GDM1 (cell line): ENCODE results near the gene H6PD.

ENCODE experiments used
- DNase-seq: peaks from one replicate; lab custom pipeline; 2025; lab: John Stamatoyannopoulos, UW

H6PD gene, protein sequence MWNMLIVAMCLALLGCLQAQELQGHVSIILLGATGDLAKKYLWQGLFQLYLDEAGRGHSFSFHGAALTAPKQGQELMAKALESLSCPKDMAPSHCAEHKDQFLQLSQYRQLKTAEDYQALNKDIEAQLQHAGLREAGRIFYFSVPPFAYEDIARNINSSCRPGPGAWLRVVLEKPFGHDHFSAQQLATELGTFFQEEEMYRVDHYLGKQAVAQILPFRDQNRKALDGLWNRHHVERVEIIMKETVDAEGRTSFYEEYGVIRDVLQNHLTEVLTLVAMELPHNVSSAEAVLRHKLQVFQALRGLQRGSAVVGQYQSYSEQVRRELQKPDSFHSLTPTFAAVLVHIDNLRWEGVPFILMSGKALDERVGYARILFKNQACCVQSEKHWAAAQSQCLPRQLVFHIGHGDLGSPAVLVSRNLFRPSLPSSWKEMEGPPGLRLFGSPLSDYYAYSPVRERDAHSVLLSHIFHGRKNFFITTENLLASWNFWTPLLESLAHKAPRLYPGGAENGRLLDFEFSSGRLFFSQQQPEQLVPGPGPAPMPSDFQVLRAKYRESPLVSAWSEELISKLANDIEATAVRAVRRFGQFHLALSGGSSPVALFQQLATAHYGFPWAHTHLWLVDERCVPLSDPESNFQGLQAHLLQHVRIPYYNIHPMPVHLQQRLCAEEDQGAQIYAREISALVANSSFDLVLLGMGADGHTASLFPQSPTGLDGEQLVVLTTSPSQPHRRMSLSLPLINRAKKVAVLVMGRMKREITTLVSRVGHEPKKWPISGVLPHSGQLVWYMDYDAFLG

DNA sequence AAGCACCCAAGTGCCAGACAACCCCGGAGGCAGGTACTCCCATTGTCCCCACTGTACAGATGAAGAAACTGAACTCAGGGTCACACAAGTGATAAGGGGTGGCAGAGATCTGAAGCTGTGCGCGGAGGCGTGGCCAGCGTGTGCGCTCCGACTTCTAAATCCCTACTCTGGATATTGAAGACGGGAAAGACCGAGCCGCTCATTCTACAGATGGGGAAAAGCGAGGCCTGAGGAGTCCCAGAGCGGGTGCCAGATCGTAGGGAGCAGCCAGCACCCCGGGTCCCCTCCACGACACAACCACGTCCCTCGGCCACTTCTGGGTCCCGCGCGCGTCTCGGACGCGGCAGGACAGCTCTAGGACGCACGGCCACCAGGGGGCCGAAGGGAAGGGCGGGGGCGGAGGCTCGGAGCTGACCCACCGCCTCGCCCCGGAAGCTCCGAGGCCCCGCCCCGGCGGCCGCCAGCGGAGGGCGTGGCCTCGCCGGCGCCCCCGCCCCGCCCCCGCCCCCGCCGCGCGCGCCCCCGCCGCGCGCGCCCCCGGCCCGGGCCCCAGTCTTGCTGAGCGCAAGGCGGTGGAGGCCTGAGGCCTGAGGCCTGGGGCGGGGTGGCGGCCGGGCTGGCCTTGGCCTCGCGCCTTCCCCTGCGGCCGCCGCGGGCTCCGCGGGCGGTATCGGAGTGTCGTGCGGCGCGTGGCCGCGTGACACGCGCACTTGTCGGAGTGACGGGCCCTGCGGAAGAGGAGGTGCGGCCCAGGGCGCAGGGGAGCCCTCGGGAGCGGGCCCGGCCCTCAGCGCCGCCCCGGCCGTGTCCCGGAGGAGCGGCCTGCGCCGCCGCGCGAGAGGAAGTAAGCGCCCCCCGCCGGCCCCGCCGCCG, at the start of gene H6PD:
Gene H6PD, plus strand, starts transcription at position 552 of the 873 bp plus-strand sequence. CDS start 10,161 bp downstream, outside the sequence.
- DNase-seq: peak; percentile 62

DNA sequence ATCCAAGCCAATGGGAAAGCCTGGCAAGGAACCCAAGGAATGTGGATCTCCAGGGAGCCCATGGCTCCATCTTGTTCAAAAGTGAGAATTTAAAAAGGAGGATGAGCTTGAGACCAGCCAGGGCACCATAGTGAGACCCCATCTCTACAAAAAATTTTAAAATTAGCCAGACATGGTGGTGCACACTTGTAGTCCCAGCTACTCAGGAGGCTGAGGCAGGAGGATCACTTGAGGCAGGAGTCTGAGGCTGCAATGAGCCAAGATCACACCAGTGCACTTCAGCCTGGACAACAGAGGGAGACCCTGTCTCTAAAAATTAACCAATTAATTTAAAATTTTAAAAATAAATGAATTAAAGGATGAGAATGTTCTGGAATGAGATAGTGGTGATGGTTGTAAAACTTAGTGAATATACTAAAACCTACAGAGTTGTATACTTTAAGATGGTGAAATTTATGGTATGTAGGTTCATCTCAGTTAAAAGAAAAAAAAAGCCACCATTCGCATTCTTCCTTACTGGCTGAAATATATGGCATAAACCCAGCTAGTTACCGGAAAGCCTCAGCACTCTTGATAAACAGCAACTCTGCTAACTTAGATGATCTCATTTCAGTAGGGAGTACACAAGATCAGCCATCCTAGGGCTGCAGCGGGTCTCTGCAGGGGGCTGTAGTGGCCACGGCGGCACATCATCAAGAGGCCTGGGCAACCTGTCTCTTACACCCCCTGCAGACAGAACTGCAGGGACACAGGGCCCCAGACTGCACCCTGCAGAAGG, 48.3 kb upstream of the H6PD start:
- no peak for DNase-seq

DNA sequence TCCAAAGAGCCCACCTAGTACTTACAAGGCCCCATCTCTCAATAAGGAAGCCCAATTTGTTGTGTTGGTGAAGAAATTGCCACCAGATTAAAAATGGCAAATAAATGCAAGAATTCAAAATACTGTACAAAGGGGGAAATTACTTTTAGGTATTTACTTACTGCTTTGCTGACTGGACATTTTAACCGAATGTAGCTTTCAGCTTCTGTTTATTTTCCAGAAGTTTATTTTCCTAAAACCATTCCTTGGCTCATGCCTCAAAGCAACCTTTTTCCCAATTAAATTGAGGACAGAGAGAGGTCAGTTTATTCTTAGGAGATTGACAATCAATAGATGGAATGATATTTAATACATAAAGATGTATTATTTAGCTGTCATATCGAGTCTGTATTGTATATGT, 47.6 kb upstream of the H6PD start:
- no peak for DNase-seq

DNA sequence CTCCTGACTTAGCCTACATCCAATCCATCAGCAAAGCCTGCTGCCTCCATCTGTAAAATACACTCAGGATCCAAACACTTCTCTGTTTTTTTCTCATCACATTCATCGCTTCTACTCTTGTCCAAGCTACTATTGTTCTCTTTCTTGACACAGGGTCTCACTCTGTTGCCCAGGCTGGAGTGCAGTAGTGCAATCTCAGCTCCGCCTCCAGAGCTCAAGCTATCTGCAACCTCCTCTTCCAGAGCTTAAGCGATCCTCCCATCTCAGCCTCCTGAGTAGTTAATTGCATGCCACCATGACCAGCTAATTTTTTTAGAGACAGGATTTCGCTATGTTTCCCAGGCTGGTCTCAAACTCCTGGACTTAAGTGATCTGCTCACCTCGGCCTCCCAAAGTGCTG, 44.3 kb upstream of the H6PD start:
- no peak for DNase-seq

DNA sequence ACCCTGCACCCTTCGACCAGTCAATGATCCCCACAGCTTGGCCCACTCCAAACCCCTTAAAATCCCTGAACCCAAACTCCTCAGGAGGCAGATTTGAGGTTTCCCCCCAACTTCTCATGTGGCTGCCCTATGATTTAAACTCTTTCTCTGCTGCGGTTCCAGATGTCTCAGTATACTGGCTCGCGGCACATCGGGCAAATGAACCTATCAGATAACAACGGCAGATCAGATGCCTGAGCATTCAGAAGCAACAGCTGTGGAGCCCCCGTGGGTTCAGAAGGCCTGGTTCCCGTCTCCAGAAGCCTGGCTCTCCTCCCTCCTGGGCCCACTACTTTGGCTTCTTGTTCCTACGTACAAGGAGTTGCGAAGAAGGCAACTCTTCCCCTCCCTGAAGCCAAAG, 43.3 kb upstream of the H6PD start:
- no peak for DNase-seq

DNA sequence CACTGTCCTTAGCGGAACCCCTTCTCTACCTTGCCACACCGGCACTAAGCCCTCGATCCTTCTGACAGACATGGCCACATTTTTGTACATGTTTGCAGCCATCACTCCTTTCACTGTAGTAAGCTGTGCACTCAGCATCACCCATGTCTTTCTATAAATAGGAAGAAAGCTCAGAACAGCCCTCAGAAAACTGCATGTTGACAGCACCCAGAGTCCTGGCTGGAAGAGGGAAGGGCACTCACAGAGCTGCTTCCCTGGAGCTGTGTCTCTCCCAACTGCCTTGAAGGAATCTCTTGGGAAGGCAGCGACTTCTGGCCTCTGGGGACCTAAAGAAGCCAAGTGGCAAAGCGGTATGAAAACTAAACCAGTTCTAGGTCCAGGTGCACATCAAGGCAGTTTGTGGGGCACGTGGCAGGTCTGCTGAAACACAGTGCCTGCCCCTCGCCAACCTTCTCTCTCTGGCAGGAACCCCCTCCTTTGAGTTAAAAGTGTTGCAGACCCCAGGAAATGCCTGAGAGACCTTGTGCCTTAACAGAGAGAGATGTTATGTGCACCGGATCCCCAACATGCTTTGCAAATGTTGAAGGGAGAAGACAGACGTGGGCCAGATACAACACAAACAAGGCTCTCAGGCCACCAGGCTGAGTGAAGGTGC, 41.9 kb upstream of the H6PD start:
- no peak for DNase-seq

DNA sequence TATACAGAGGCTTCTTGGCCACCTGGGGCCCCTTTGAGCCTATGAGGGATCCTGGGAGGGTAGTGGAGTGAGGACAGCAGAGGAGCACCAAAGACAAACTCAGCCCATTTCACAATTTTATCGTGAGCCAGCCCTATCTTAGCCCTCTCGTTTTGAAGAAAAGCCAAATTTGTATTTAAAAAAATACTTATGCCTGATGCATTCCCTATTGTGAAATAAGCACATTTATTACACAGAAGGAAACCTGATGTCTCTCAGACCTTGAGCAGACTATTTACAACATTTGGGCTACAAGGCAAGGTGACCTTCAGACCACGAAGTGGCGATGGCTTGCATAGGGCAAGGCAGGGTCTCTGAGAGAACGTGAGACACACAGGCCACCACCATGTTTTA, 41.3 kb upstream of the H6PD start:
- DNase-seq: no peak

DNA sequence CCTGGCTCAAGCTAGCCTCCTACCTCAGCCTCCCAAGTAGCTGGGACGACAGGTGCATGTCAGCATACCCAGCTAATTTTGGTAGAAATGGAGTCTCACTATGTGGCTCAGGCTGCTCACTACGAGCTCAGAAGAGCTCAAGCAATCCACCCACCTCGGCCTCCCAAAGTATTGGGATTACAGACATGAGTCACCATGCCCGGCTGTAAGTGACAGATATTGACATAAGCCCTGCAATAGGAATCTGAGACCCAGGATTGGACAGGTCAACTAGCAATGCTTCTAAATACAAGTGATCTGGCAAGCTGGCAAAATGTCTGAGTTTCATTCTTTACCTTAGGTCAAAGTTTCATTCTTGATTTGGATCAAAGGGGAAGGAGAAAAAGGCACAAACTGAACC, 40.5 kb upstream of the H6PD start:
- DNase-seq: no peak

DNA sequence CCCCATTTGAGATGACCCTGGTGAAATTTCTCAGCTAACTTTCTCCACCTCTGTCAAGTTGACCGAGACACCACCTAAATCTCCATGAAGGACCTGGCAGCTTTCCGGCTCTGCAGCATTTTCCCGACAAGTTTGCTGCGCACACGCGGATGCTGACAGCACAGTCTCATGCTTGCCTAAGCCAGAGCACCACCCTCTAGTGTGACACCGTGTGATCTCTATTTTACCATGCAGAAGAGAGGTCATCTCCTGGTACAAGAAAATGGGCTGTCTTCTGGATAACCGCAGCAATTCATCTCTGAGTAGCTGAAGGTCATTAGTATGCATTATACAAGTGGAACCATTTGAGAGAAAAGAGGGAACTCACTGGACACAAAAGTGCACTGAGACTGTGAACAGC, 38.9 kb upstream of the H6PD start:
- no peak for DNase-seq

DNA sequence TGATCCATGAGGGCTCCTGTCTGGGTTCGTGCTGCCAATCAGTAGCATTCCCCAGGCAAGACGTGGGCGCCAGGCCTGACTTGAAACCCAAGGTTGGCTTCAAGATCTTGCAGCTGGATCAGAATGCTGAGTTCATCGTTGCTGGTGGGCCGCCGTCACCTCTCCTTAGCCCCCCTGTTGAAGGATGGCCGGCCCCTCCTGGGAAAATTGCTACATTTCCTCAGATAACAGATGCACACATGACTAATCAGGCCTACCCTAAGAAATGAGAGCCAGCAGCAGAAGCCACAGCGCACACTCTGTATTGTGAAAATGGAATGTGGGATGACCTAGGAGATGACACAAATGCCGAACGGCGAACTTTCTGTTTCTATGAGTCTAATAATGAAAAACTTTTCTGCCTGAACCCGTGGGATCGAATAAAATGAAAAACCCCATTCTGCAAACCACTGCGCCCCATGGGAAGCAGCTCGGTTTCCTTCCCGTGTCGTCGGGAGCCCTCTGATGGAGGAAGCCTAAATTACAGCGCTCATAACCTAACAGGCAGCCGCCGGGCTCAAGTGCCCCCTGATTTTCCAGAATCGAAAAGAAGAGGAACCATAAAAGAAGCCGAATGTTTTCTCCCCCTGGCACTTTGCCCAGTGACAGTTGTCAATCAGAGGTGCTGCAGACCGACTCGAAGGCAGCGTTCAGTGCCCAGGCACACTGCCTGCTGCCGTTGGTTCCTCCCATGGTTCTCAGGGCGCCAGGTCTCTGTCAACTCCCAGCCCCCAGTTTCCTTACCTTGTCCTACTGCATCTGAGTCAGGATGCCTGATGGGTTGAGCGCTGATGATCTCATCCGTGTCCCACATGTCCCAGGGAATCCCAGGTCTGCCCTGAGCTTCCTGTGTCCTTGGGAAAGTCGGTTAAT, 38.2 kb upstream of the H6PD start:
- DNase-seq: peak; percentile 49

DNA sequence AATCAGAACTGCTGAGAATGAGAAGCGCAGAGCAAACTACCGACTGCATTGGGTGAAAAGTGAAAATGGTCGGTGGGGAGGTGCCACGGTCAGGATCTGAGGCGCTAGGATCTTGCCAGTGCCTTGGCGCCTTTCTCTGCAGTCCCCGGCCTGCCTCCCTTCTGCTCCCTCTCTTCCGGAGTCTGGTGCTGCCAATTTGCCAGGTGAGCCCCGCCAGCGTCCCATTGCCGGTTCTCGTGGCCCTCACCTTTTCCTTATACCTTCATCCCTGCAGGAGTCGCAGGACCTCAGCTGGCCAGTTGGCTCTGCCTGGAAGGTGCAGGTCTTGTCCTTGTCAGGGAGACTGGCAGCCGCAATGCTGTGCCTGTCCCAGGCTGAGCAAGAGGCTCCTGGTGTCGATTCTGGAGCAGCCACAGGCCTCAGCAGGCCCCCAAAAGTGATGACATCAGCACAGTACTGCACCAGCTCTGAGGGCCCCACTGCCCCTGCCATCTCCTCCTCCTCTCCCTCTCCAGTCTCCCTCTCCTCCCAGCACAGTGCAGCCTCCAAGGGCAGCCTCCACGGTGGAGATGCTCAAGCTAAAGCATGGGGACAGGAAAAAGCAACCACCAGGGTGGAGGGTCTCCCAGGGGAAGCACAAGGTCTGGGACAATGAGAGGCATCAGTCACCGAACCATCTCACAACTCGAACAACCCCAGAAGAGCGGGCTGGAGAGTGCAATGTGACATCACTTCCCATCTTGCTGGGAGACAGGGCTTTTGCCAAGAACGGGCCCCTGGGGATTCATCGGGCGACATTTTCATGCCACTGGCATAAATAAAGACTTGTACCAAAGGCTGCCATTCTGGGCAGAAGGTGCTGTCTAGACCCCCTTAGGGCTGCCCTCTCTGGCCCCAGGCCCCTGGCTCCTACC, 37.1 kb upstream of the H6PD start:
- no peak for DNase-seq

DNA sequence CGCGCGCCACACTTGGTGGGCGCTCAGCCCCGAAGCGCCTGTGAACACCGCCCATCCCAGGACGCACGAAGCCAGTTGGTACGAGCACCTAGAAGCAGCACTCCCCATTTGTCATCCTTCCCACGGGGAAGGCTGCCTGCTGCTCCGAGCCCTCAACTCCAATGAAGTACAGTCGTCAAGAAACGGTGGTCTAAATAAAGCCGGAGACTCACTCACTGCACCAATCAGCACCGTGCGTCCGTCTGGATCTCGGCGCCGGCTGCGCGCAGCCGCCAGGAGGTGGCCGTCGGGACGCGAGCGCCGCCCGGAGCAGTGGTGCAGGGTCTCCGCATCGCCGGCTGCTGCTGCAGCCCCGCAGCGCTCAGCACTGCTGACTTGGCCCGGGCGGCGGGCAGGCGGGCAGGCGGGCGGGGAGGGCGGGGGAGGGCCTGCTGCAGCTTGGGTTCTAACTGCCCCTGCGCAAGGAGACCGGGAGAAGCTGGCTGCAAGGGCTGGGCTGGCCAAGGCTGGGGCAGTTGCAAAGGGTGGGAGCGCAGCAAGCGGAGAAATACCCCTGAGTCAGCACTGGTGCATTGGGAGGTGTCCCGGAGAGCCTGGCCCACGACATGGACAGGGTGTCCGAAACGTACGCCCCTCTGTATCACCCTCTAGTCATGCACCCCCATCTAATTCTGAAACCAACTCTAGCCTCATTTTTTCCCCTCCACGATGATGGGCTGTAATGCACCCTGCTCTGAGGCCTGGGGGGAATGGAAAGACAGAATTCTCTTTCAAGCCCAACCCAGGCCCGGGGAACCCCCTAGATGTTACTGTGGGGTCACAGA, 35.8 kb upstream of the H6PD start:
- no peak for DNase-seq

DNA sequence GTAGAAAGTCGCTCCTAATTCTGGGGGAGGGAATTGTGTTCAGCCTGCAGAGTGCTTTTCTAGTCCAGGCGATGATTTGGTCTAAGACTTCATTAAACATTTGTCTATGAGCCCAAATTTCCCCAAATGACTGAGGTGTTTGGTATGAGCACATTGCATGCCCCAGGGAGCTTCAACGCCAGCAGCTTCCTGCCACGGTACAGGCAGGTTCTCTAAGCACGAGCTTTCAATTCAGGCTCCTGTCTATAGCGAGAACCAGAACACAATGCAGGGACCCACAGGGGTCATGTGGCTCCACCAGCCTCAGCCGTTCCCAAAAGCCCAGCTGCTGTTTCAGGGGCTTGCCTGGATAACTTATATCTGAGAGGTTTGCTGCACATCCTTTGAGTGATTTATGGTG, 34.1 kb upstream of the H6PD start:
- no peak for DNase-seq

DNA sequence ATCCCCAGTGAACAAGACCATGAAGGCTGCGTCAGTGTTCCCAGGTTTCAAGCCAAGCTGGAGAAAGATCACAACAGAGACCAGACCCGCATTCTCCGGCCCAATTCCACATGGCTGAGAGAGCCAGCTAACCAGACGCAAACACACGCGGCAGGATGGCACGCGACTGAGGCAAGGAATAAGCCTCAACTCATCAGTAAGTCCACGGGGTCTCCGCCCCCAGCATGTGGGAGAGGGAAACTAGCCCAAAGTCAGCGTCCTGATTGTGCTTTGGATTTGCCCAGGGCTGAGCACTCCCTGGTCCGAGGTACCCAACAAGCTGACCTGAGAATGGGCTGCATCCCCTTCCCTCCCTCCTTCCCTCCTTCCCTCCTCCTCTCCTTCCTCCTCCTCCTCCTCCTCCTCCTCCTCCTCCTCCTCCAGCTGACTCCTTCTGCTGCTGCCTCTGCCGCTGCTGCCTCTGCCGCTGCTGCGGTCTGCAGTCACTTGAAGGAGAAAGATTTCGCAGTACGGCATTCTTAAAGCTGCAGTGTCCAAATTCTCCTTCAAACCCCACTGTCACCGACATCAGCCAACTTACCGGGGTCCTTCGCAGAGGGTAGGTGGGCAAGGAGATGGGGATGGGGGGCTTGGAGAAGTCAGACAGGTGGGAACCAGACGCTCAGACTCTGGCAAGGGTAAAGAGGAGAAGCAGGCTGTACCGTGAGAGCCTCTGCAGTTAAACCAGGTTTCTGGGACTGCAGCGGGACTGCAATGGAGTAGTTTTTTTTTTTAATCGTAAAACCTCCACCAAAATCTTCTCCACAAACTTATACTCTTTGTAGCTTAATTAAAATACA, 33.0 kb upstream of the H6PD start:
- DNase-seq: no peak

DNA sequence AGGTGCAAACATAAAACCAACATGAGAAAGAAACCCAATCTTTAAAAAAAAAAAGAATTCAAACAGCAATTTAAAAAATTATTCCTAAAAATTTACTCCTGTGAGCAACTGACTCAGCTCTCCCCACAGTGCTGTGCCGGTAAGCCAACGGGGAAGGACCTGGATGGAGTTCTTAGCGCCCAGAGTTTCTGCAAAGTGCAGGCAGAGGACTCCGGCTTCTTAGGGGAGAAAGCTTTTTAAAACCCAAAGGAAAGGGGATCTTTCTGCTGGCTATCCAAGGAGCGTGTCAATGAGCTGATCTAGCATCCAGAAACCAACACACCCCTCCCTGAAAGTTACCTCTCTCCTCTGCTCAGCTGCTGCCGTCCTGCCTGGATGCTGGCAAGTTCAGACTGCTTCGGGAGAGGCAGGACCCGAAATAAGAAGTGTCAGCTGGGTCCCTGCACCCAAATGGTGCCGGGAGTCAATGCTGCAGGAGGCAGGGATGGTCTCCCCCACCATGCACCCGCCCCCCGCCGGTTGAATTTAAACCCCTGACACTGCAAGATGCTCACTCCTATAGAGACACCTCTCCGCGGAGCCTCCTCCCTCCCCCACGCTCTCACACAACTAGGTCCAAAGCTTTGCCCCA, 32.2 kb upstream of the H6PD start:
- no peak for DNase-seq

DNA sequence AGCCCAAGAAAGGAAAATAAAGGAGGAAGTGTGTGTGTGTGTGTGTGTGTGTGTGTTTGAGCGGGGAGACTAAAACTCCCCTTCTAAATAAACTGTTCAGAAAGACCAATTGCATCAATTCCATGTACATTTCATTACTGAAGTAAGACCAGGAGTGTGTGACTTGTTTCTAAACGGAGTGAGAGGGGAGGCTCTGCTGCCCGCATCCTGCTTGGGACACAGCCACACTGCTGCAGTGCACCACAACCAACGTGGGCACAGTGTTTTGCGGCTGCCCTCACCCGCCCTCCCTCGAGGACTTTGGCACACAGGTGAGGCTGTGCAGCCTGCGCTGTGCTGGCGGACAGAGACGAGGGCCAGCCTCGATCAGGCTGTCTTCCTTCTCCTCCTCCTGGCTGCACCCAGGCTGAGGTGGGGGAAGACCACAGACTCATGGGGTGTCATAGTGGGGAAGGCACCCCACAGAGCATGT, 31.0 kb upstream of the H6PD start:
- no peak for DNase-seq
